Fibroblast of skin of right biceps (primary cell): Measurements from ENCODE around the gene LDB3.

ENCODE experiments used
- DNase-seq: peaks from one replicate; pipeline ENCODE4 v3.0.0-alpha.2; 2013

The LDB3 gene

DNA sequence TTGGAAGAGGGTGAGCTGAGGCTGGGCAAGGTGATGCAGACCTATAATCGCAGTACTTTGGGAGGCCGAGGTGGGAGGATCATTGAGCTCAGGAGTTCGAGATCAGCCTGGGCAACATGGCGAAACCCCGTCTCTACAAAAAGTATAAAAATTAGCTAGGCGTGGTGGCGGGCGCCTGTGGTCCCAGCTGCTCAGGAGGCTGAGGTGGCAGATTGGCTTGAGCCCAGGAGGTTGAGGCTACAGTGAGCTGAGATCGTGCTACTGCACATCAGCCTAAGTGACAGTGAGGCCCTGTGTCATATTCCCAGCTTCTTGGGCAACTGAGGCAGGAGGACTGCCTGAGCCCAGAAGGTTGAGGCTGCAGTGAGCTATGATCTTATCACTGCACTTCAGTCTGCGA, 101.7 kb downstream of the LDB3 start:
- DNase-seq, result no peak

DNA sequence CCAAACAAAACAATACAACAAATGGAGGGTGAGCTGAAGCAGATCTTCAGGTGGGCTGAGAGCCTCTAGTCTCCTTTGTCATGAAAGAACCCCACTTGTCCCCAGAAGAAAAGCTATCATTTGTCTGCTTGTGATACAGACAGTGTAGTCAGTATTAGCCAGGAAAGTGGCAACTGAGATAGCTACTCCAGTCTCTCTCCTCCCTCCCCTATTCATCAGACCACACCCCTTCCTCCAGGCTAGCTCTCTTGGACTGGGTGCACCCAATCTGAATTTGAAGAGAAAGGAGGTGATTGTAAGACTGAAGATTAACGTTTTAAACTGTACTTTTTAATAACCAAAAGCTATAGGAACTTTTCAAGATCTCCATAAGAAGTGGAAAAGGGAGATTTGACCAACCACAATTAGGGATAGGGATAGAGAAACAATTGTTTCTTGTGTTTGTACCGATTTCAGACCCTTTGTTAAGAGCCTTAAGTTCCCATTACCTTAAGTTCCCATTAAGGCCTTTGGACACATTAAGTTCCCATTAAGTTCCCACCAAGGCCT, 102.2 kb downstream of the LDB3 start:
- no peak for DNase-seq

DNA sequence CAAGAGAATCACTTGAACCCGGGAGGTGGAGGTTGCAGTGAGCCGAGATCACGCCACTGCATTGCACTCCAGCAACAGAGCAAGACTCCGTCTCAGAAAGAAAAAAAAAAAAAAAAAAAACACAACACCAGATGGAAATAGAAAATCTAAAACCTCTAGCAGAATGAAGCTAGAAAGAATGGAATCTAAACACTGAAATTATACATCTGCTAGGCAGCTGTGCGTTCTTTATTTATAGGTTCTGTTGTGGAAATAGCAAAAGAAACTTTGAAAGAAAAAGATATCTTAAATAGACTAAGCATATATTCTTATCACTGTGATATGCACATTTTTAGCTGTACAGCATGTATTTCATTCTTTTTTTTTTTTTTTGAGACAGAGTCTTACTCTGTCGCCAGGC, 105.2 kb downstream of the LDB3 start:
- DNase-seq, result no peak

DNA sequence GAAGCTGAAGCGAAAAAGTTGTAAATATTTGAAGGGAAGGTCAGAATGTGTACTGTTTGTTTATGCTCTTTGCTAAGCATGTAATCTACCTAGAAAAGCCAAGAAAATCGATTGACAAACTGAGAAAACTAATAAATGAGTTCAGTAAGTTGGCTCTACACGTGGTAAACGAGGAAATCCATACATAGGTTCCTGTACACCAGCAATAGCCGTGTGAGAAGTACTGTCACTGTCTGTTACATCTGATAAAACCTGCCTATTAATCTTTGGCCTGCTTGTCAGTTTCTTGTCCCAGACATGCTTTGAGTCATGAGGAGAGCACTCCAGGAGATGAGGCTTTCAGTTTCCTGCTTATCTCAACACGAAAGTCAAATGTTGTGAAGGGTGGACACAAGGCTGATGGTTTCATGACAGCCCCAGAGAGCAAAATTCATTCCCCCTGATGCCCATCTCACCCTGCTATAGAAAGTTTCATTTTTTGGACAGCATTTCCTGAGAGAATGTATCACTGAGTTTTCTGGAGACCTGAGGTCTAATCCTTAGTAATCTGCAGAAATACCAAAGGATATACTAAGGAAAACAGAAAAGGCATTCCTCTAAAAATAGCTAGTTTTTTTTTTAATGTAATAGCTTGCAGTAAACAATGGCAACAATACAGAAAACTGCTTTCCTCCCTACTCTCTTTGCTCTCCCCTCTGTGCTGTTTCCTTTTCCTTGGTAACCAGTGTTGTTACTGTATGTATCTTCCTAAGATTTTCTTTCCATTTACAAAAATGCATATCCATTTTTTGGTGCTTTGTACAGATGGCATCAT, 107.0 kb downstream of the LDB3 start:
- peak; percentile 52 for DNase-seq

DNA sequence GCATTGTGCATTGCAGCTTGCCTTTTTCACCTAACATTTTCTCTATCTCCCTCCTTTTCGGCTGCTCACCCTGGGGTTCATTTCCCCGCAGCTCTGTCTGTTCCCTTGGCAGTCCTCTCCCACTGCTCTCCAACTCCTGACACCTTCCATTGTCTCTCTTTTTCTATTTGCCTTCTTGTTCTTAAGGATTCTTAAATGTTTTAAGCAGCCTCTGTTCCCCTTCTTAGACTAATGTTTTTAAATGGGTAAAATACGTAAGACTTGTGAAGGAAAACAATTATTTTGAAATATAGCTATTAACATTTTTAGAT, 107.5 kb downstream of the LDB3 start:
- DNase-seq, result no peak

DNA sequence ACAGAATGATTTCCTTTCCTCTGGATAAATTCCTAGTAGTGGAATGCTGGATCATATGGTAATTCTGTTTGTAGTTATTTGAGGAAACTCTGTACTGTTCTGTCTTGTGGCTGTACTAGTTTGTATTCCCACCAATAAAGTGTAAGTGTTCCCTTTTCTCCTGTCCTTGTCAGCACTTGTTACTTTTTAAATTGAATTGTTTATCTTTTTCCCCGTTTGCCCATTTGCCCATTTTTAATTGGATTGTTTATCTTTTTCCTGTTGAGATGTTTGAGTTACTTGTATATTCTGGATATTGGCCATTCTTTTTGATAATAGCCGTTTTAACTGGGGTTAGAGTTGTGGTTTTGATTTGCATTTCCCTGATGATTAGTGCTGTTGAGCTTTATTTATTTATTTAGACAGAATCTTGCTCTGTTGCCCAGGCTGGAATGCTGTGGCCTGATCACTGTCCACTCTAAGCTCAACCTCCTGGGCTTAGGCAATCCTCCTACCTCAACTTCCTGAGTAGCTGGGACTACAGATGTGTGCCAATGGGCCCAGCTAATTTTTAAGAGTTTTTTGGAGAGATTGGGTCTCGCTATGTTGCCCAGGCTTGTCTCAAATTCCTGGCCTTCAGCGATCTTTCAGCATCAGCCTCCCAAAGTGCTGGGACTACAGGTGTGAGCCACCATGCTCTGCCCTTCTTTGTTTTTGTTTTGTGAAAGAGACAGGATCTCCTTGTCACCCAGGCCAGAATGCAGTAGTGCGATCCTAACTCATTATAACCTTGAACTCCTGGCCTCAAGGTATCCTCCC, 111.1 kb downstream of the LDB3 start:
- no peak for DNase-seq

DNA sequence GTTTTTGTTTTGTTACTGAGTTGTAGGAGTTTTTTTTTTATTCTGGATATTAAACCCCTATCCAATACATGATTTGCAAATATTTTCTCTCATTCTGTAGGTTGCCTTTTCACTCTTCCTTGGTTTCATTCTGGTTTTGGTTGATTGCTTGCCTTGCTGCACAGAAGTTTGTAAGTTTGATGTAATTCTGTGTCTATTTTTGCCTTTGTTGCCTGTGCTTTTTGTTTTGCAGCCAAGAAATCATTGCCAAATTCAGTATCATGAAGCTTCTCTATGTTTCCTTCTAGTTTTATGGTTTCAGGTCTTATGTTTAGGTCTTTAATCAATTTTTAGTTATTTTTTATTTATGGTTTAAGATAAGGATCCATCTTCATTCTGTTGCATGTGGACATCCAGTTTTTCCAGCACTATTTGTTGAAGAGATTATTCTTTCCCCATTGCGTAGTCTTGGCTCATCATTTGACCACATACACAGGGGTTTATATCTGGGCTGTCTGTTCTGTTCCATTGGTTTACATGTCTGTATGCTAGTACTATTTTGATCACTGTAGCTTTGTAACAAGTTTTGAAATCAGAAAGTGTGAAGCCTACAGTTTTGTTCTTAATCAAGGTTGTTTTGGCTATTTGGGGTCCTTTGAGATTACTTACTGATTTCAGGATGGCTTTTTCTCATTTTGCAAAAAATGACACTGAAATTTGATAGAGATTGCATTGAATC, 114.5 kb downstream of the LDB3 start:
- no peak for DNase-seq

DNA sequence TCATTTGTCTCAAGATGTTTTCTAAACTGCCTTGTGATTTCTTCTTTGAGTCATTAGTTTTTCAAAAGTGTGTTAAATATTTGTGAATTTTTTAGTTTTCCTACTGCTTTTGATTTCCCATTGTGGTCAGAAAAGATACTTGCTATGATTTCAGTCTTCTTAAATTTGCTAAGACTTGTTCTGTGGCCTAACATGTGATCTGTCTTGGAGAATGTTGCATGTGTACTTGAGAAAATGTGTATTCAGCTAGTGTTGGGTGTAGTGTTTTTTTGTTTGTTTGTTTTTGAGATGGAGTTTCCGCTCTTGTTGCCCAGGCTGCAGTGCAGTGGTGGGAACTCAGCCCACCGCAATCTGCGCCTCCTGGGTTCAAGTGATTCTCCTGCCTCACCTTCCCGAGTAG, 116.7 kb downstream of the LDB3 start:
- no peak for DNase-seq
